NCI-H1694 treated with DMSO at 0.1 percent for 48 hours (cell line): ENCODE data around the gene ISOC1.

Experiments
- DNase-seq: peaks from one replicate; lab custom pipeline; 2025; lab: John Stamatoyannopoulos, UW

ISOC1 gene

DNA sequence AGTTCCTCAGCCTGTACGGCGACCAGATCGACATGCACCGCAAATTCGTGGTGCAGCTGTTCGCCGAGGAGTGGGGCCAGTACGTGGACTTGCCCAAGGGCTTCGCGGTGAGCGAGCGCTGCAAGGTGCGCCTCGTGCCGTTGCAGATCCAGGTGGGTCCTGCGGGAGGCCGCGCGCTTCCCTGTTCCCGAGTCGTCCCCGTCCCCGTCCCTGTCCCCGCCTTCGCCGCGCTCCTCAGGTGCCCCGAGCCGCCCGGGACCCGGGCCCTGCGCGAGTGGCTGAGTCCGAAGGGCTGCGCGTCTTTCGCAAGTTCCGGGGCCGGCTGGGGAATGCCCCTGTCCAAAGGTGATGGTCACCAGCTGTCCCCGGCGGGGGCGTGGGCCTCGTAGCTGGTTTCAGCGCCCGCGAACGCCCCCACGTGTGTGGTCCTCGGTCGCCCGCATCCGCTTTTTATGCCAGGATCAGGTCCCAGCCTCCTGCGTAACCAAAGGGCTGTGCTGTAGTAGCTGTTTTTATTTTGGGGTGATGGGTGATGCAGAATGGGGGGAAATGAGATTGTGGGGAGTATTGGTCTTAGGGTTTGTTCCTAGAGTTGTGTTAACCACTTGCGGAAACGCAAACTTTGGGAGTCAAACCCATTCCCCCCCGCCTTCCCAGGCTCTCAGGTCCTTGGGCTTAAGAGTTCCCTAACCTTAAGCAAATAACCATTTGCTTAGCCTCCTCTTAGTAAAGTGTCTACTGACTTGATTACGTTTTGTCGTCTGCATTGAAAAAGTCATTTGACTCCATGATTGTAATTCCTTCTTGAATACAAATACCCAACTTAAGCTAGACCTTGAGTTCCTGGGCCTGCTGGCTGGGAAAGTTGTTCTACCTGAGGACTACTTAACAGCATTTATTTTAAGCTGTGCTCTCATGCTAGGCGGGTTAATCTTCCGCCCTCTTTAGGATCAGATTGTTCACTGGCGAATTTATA, 663 bp downstream of the ISOC1 start:
- DNase-seq, result no peak

- DNase-seq, result no peak
Measured at GRCh38 chr5:129096382-129096991, 1.9 kb downstream of the ISOC1 start.

GRCh38 chr5:129097498-129098296, 3.1 kb downstream of the ISOC1 start:
- DNase-seq, result no peak

- DNase-seq, result no peak
Measured at GRCh38 chr5:129098488-129099183, 4.1 kb downstream of the ISOC1 start.

DNA sequence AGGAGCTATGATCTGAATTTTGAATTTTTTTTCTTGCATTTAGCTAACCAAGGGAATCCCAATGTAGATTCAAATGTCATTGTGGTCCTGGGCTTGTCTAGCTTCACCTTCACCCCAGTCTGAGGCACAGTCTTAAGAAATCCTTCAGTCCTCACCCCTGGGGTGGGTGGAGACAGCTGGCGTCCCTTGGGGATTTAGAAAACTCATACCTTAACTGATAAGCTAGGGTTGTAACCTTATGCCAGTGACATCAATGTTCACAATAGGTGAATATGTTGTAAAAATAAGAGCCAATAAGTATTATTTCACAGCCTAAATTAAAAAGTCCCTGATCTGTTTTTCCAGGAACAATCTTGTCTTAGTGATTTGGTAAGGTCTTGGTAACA, 4.6 kb downstream of the ISOC1 start:
- DNase-seq, result no peak

DNA sequence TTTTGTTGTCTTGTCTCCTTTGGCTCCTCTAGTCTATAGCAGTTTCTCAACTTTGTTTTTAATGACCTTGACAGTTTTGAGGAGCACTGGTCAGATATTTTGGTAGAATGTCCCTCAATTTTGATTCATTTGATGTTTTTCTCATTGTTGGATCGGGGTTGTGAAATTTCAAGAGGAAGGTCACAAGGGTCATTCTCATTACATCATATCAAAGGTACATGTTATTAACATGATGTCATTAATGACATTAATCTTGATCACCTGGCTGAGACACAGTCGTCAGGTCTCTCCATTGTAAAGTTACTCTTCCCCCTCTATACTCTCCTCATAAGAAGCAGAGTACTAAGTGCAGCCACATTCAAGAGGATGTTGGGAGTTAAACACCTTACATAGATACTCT, 7.2 kb downstream of the ISOC1 start:
- DNase-seq, result no peak

DNA sequence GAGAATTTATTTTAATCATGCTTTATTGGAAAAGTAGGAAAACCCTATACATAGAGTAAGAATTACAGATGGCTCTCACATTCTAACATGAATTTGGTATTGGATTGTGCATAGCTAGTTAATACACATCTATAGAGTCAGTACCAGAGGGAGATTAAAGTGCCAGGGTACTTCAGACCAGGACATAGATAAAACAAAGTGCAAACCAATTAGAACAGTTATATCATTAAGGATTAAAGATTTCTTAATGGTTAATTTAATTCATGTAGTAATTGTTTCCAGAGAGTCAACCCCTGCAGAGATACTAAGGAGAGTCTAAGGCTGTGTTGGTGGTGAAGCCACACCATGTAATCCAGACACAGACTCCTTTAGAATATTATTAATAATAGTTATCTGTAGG, 8.8 kb downstream of the ISOC1 start:
- DNase-seq, result no peak

DNA sequence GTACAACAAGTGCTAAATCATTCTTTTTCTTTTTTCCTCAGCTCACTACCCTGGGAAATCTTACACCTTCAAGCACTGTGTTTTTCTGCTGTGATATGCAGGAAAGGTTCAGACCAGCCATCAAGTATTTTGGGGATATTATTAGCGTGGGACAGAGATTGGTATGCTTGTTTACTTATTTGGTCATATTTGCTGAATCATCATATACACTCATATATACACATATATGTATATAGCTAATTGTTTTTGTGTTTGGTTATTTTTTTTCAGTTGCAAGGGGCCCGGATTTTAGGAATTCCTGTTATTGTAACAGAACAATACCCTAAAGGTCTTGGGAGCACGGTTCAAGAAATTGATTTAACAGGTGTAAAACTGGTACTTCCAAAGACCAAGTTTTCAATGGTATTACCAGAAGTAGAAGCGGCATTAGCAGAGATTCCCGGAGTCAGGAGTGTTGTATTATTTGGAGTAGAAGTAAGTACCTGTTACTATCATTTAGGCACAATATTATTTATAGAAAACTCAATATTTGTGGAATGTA, 10.4 kb downstream of the ISOC1 start:
- DNase-seq, result no peak

DNA sequence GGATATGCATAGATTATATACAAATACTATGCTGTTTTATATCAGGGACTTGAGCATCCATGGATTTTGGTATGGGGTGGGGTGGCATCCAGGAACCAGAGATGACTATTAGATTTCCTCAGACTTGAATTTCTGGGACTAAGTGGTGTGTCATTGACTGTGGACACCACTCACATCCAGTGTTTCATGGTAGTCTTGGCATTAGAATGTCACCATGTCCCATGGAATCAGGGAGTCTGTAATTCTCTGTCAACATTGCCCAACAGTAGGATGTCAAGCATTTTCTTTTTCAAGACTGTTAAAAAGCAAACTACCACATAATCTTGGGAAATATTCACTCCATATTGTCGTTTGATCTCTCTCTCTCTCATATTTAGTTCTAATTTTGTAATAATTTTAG, 13.1 kb downstream of the ISOC1 start:
- DNase-seq, result no peak

DNA sequence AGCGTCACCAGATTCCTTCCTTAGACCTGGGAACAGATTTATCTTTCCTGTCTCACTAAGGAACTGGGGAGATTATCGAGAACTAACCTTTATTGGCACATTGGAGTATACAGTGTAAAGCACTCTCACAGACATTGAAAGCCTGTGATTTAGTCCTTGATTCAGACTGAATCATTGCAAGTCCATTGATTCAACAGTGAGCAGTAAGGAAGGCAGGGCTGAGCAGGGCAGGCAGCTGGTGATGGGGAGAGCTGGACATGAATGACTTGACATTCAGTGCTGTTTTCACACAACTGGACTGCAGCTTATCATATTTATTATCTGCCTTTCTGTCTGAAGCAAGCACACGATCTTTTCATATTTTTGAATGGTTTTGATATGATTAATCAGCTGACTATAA, 16.2 kb downstream of the ISOC1 start:
- DNase-seq, result no peak

DNA sequence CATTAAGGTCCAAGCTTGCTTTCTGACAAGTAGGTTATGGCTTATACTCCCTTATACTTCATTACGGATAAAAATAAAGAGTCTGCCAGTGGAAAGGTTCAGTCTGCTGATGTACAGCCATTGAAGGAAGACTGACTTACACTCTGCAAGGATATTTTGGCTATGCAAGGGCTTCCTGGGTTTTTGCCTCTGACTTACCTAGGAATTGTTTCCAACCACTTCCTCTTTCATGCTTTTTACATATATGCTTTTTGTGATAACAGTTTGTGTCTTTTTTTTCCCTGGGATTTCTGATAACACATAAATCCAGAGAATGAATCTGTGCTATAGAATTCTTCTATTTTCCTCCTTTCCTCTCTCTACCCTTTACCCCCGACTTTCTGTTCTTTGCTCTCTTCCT, 16.8 kb downstream of the ISOC1 start:
- no peak for DNase-seq

DNA sequence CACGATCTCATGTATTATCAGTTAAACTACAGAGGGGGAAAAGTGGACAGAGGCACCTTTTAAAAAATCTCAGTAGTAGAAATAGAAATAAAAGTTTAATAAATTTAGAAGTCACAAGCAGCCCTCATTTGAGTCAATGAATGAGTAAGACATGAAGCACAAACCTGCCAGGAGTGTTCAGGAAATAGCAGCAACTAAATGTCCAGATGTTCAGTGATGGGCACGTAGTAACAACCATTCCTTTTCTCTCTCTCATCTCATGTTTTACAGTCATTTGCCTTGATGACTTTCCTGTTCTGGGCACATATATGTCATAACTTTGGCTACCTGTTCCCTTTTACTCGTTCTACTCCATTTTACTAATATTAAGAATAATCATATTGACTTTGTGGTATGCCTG, 17.7 kb downstream of the ISOC1 start:
- no peak for DNase-seq

- DNase-seq, result no peak
Measured at GRCh38 chr5:129113867-129114266, 19.3 kb downstream of the ISOC1 start.

DNA sequence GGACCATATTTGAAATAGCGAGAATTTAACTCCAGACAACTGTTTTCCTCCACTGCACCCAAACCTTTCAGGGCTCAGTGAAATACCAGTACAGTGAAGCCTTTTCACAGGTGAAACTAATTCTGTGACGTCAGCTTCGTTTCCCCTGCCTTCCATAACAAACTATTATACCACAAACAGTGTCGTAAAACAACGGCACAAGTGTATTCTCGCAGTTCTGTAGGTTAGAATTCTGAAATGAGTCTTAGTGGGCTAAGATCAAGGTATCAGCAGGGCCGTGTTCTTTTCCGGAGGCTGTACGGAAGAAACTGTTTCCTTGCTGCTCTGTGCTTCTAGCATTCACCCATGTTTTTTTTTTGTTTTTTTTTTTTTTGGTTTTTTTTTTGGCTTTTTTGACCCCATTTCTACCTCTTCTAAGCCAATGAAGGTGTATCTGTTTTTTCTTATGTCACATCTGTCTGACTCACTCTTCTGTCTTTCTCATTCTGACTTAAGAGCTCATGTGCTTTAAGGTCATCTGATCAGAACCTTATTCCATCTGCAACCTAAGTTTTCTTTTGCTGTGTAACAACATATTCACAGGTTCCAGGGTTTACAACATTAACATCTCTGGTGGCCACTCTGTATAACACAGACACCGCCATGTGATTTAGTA, 20.1 kb downstream of the ISOC1 start:
- no peak for DNase-seq

DNA sequence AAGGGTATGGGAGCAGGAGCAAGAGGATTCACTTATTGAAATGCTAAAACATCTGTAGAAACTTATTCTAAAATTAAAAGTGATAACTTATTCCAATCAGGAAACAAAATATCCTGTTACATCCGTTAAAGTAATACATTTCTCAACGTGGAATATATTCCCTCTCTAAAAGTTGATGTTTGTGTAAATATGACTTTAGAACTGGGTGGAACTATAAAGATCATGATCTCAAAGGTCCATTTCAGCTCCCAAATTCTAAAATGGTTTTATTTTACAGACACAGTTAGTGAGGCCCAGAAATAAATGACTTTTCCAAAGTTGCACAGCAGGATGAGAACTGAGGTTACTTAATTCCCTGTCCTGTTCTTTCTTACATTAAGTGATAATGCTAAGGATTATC, 21.1 kb downstream of the ISOC1 start:
- no peak for DNase-seq

DNA sequence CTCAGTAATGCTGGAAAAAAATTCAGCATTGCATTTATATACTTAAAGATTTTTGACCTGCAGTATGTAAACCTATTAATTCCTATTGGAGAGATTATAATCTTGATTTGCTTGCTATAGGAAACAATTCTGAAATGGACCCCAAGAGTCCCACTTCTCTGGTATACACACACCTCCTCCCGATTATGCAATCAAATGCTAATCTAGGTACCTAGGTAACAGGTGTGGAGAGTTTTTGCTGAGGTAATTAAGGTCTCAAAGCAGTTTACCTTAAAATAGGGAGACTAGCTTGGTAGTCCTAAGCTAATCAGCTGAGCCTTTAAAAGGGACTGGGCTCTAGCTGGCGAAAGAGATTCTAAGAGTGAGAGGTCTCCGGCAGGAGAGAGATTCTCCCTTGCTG, 22.2 kb downstream of the ISOC1 start:
- DNase-seq, result no peak

- no peak for DNase-seq
Measured at GRCh38 chr5:129118405-129118804, 23.9 kb downstream of the ISOC1 start.

GRCh38 chr5:129118826-129119225, 24.3 kb downstream of the ISOC1 start:
- no peak for DNase-seq

GRCh38 chr5:129120158-129120581, 25.6 kb downstream of the ISOC1 start:
- DNase-seq, result no peak

- no peak for DNase-seq
Measured at GRCh38 chr5:129122560-129122959, 28.0 kb downstream of the ISOC1 start.

GRCh38 chr5:129124608-129125007, 30.1 kb downstream of the ISOC1 start:
- no peak for DNase-seq
